H9 (cell line): Measurements from ENCODE around the gene DCDC1. TPM values are rescaled to one million over a fixed set of nuclear protein-coding genes. Genes with fewer than 3 reads are reported as not detected.

ENCODE experiments used
- DNase-seq: peaks from one replicate; pipeline ENCODE4 v3.0.0-alpha.2; 2017
- H2AFZ ChIP-seq: one replicate; pipeline ENCODE4 v1.6.1; 2013; ENCODE audit warnings: mild to moderate bottlenecking, low read length, control low read depth, moderate library complexity
- H2AK5ac ChIP-seq: 2 replicates; pipeline ENCODE4 v1.6.1; 2013; ENCODE audit warnings: low read length, control low read depth, mixed read lengths; ENCODE audit not compliant: insufficient read length
- H2BK120ac ChIP-seq: one replicate; pipeline ENCODE4 v1.6.1; 2013; ENCODE audit warnings: low read depth, mild to moderate bottlenecking, low read length, control low read depth, inconsistent platforms; ENCODE audit not compliant: poor library complexity, severe bottlenecking
- H2BK12ac ChIP-seq: 2 replicates; pipeline ENCODE4 v1.6.1; 2013; ENCODE audit warnings: low read length, control low read depth, mixed read lengths, low read depth; ENCODE audit not compliant: insufficient read length
- H2BK15ac ChIP-seq: 2 replicates; pipeline ENCODE4 v1.6.1; 2013; ENCODE audit warnings: low read depth, low read length, control low read depth
- H2BK20ac ChIP-seq: one replicate; pipeline ENCODE4 v1.6.1; 2013; ENCODE audit warnings: low read depth, mild to moderate bottlenecking, low read length, control low read depth, inconsistent platforms; ENCODE audit not compliant: poor library complexity, severe bottlenecking
- H2BK5ac ChIP-seq: 2 replicates; pipeline ENCODE4 v1.6.1; 2013; ENCODE audit warnings: low read length, control low read depth, mixed read lengths; ENCODE audit not compliant: insufficient read length
- H3K14ac ChIP-seq: 2 replicates; pipeline ENCODE4 v1.6.1; 2013; ENCODE audit warnings: low read length, control low read depth; ENCODE audit not compliant: insufficient read depth
- H3K18ac ChIP-seq: 2 replicates; pipeline ENCODE4 v1.6.1; 2013; ENCODE audit warnings: low read depth, mild to moderate bottlenecking, mixed read lengths, low read length, control low read depth; ENCODE audit not compliant: insufficient read length
- H3K23ac ChIP-seq: 2 replicates; pipeline ENCODE4 v1.6.1; 2013; ENCODE audit warnings: low read length, control low read depth, mixed read lengths, low read depth; ENCODE audit not compliant: insufficient read length
- H3K23me2 ChIP-seq: 2 replicates; pipeline ENCODE4 v1.6.1; 2013; ENCODE audit warnings: low read depth, mild to moderate bottlenecking, mixed read lengths, low read length, control low read depth; ENCODE audit not compliant: insufficient read length, poor library complexity, severe bottlenecking
- H3K27ac ChIP-seq: 2 replicates; pipeline ENCODE4 v1.5.1; 2013; ENCODE audit warnings: low read length, control low read depth, mixed read lengths, low read depth; ENCODE audit not compliant: insufficient read length
- H3K27me3 ChIP-seq: 2 replicates; pipeline ENCODE4 v1.6.1; 2013; ENCODE audit warnings: low read length, control low read depth, inconsistent platforms; ENCODE audit not compliant: insufficient read depth
- H3K4ac ChIP-seq: 2 replicates; pipeline ENCODE4 v1.6.1; 2013; ENCODE audit warnings: low read depth, mild to moderate bottlenecking, control low read depth, inconsistent platforms, low read length, moderate library complexity
- H3K4me1 ChIP-seq: 2 replicates; pipeline ENCODE4 v1.6.1; 2013; ENCODE audit warnings: low read length, control low read depth, inconsistent platforms; ENCODE audit not compliant: insufficient read depth
- H3K4me2 ChIP-seq: 2 replicates; pipeline ENCODE4 v1.6.1; 2013; ENCODE audit warnings: low read length, control low read depth, mixed read lengths; ENCODE audit not compliant: insufficient read length, insufficient read depth
- H3K56ac ChIP-seq: 2 replicates; pipeline ENCODE4 v1.6.1; 2013; ENCODE audit warnings: low read depth, mild to moderate bottlenecking, mixed read lengths, low read length, control low read depth; ENCODE audit not compliant: insufficient read length
- H3K79me1 ChIP-seq: 2 replicates; pipeline ENCODE4 v1.6.1; 2013; ENCODE audit warnings: low read depth, mild to moderate bottlenecking, moderate library complexity, low read length, control low read depth, inconsistent platforms; ENCODE audit not compliant: insufficient read depth, poor library complexity, severe bottlenecking
- H3K79me2 ChIP-seq: 2 replicates; pipeline ENCODE4 v1.6.1; 2013; ENCODE audit warnings: low read length, control low read depth, inconsistent platforms; ENCODE audit not compliant: insufficient read depth
- H3K9ac ChIP-seq: 2 replicates; pipeline ENCODE4 v1.6.1; 2013; ENCODE audit warnings: low read length, control low read depth, mixed read lengths; ENCODE audit not compliant: insufficient read length; ENCODE audit errors: extremely low read depth
- H3K9me3 ChIP-seq: one replicate; pipeline ENCODE4 v1.6.1; 2013; ENCODE audit warnings: low read depth, low read length, inconsistent platforms; ENCODE audit not compliant: control insufficient read depth
- H3T11ph ChIP-seq: one replicate; pipeline ENCODE4 v1.6.1; 2013; ENCODE audit warnings: mild to moderate bottlenecking, low read length, control low read depth, inconsistent platforms
- H4K20me1 ChIP-seq: one replicate; pipeline ENCODE4 v1.6.1; 2013; ENCODE audit not compliant: control insufficient read depth, insufficient read length, insufficient read depth
- H4K5ac ChIP-seq: 2 replicates; pipeline ENCODE4 v1.6.1; 2013; ENCODE audit warnings: low read depth, mild to moderate bottlenecking, mixed read lengths, low read length, control low read depth; ENCODE audit not compliant: insufficient read length
- H4K8ac ChIP-seq: replicated peaks from 2 replicates; pipeline ENCODE4 v1.6.1; 2013; ENCODE audit warnings: low read length, control low read depth, mixed read lengths, low read depth; ENCODE audit not compliant: insufficient read length
- H4K91ac ChIP-seq: 2 replicates; pipeline ENCODE4 v1.6.1; 2013; ENCODE audit warnings: low read depth, mild to moderate bottlenecking, moderate library complexity, mixed read lengths, low read length, control low read depth; ENCODE audit not compliant: insufficient read length
- H3K27ac Mint-ChIP-seq, 3 experiments: 2 replicates in 2 of 3; 3 replicates in 1 of 3; pipeline ENCODE4 v1.8.0; 2020 to 2021; ENCODE audit warnings: mixed read lengths in 3 of 3, mild to moderate bottlenecking in 1 of 3, moderate library complexity in 1 of 3
- H3K27me3 Mint-ChIP-seq: 2 replicates; pipeline ENCODE4 v1.8.0; 2021; ENCODE audit warnings: low read depth, mild to moderate bottlenecking, moderate library complexity, mixed read lengths
- H3K36me3 Mint-ChIP-seq, 3 experiments: 2 replicates in 2 of 3; 3 replicates in 1 of 3; pipeline ENCODE4 v1.8.0; 2020 to 2021; ENCODE audit warnings: low read depth in 3 of 3, mixed read lengths in 3 of 3; ENCODE audit not compliant: insufficient read depth in 1 of 3
- H3K4me1 Mint-ChIP-seq, 2 experiments: 2 replicates each; pipeline ENCODE4 v1.8.0; 2020; ENCODE audit warnings: mixed read lengths in 2 of 2
- H3K4me3 Mint-ChIP-seq, 2 experiments: 2 replicates in 1 of 2; 3 replicates in 1 of 2; pipeline ENCODE4 v1.8.0; 2020 to 2021; ENCODE audit warnings: mild to moderate bottlenecking in 2 of 2, mixed read lengths in 2 of 2, moderate library complexity in 1 of 2
- H3K9me3 Mint-ChIP-seq, 2 experiments: 2 replicates in 1 of 2; 3 replicates in 1 of 2; pipeline ENCODE4 v1.8.0; 2020; ENCODE audit warnings: mild to moderate bottlenecking in 2 of 2, mixed read lengths in 2 of 2, moderate library complexity in 1 of 2
- WGBS: extraction: QIAGEN DNeasy Blood & Tissue Kit; methylation state at CpG from one replicate; pipeline ENCODE4 v1.1.7; 2013; ENCODE audit warnings: missing lambda C conversion rate, low lambda C conversion rate, mixed read lengths; ENCODE audit not compliant: insufficient read length; ENCODE audit errors: extremely low coverage; 5-methylcytosine and 5-hydroxymethylcytosine counted together
- total RNA-seq: library from RNA; stranded (reverse); gene quantifications from 2 replicates; pipeline ENCODE4 v1.2.1, GENCODE V29; 2021
- TF ChIP-seq, protein P1 (sequence below): fragments of 200-600 bp; sonication (generic); conservative IDR thresholded peaks from 3 replicates; pipeline ENCODE4 v1.8.0; 2021; ENCODE audit warnings: antibody characterized with exemption, mild to moderate bottlenecking

DCDC1 gene
- total RNA-seq, 1 experiment from 2014 or later = 0.09 TPM

- Histone ChIP-seq H3K4me2 (no peak overlapping the region), H3K9ac (no peak overlapping the region), H4K8ac (no peak overlapping the region), H3K23ac (no peak overlapping the region), H2AK5ac (no peak overlapping the region), H3K9me3 (no peaks in the 10 kb centered on the region), H3K79me2 (no peaks in the 10 kb centered on the region), H2BK20ac (no peak overlapping the region), H2BK5ac (no peak overlapping the region), H3K14ac (no peak overlapping the region), H3K56ac (no peak overlapping the region), H2BK12ac (no peak overlapping the region), H4K91ac (no peak overlapping the region), H3K4ac (no peak overlapping the region), H4K5ac (no peak overlapping the region), H3K27me3 (no peaks in the 10 kb centered on the region), H3K18ac (no peak overlapping the region), H3K79me1 (no peaks in the 10 kb centered on the region), H3K4me1 (no peaks in the 10 kb centered on the region), H2BK15ac (no peak overlapping the region), H3T11ph (no peak overlapping the region), H4K20me1 (no peaks in the 10 kb centered on the region), H3K23me2 (no peaks in the 10 kb centered on the region), H2AFZ (no peak overlapping the region), H3K27ac (no peak overlapping the region), H2BK120ac (no peak overlapping the region)
- no peaks in the 10 kb centered on the region for H3K36me3 Mint-ChIP-seq
- no peak overlapping the region for H3K4me3 Mint-ChIP-seq
- no peaks in the 10 kb centered on the region for H3K4me1 Mint-ChIP-seq
- DNase-seq = no peak
- H3K27me3 Mint-ChIP-seq = no peaks in the 10 kb centered on the region
- H3K9me3 Mint-ChIP-seq = no peaks in the 10 kb centered on the region
- WGBS = no CpG with 5 or more reads among the region's 6 CpGs
- H3K27ac Mint-ChIP-seq = no peak overlapping the region
- TF ChIP-seq, protein P1, sequence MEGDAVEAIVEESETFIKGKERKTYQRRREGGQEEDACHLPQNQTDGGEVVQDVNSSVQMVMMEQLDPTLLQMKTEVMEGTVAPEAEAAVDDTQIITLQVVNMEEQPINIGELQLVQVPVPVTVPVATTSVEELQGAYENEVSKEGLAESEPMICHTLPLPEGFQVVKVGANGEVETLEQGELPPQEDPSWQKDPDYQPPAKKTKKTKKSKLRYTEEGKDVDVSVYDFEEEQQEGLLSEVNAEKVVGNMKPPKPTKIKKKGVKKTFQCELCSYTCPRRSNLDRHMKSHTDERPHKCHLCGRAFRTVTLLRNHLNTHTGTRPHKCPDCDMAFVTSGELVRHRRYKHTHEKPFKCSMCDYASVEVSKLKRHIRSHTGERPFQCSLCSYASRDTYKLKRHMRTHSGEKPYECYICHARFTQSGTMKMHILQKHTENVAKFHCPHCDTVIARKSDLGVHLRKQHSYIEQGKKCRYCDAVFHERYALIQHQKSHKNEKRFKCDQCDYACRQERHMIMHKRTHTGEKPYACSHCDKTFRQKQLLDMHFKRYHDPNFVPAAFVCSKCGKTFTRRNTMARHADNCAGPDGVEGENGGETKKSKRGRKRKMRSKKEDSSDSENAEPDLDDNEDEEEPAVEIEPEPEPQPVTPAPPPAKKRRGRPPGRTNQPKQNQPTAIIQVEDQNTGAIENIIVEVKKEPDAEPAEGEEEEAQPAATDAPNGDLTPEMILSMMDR = no peak
These were observed 236.8 kb downstream of the DCDC1 start for GRCh38 chr11:31132531-31133421.
